Smooth muscle cell (in vitro differentiated cells): ENCODE results near the gene PCOLCE2. TPM values are rescaled to one million over a fixed set of nuclear protein-coding genes. Genes with fewer than 3 reads are reported as not detected.
A peak's percentile ranks its signal among the peaks of the same experiment; 100 is the strongest.

ENCODE experiments used
- DNase-seq: peaks from one replicate; lab custom pipeline; 2025; ENCODE audit not compliant: unreplicated experiment; lab: John Stamatoyannopoulos, UW
- H2AFZ ChIP-seq: fragments of 200-600 bp; sonication (generic); 2 replicates; pipeline ENCODE4 v1.6.0; 2016; ENCODE audit warnings: antibody characterized with exemption, low read depth, mild to moderate bottlenecking
- H3F3A ChIP-seq: fragments of 200-600 bp; sonication (generic); 2 replicates; pipeline ENCODE4 v1.6.0; 2017; ENCODE audit warnings: antibody characterized with exemption, low read depth
- H3K27ac ChIP-seq: fragments of 200-600 bp; sonication (generic); 2 replicates; pipeline ENCODE4 v1.5.1; 2016; ENCODE audit warnings: low read depth, mild to moderate bottlenecking
- H3K27me3 ChIP-seq: fragments of 200-600 bp; sonication (generic); 2 replicates; pipeline ENCODE4 v1.6.1; 2016; ENCODE audit warnings: low read depth, mild to moderate bottlenecking
- H3K36me3 ChIP-seq: fragments of 200-600 bp; sonication (generic); 2 replicates; pipeline ENCODE4 v1.5.1; 2016; ENCODE audit warnings: low read depth
- H3K4me1 ChIP-seq: fragments of 200-600 bp; sonication (generic); 2 replicates; pipeline ENCODE4 v1.5.1; 2016; ENCODE audit warnings: low read depth
- H3K4me2 ChIP-seq: fragments of 200-600 bp; sonication (generic); 2 replicates; pipeline ENCODE4 v1.6.0; 2016; ENCODE audit warnings: mild to moderate bottlenecking
- H3K4me3 ChIP-seq: fragments of 200-600 bp; sonication (generic); 2 replicates; pipeline ENCODE4 v1.5.1; 2016; ENCODE audit warnings: mild to moderate bottlenecking
- H3K79me2 ChIP-seq: fragments of 200-600 bp; sonication (generic); 2 replicates; pipeline ENCODE4 v1.6.0; 2016; ENCODE audit warnings: low read depth, mild to moderate bottlenecking
- H3K9ac ChIP-seq: fragments of 200-600 bp; sonication (generic); 2 replicates; pipeline ENCODE4 v1.6.0; 2016; ENCODE audit warnings: low read depth
- H3K9me3 ChIP-seq: fragments of 200-600 bp; sonication (generic); replicated peaks from 2 replicates; pipeline ENCODE4 v1.5.1; 2016; ENCODE audit warnings: low read depth
- H4K20me1 ChIP-seq: fragments of 200-600 bp; sonication (generic); 2 replicates; pipeline ENCODE4 v1.6.0; 2016; ENCODE audit warnings: low read depth
- CTCF ChIP-seq: fragments of 200-600 bp; sonication (generic); IDR thresholded peaks from 2 replicates; pipeline ENCODE4 v1.5.1; 2017; ENCODE audit warnings: borderline replicate concordance, mild to moderate bottlenecking, antibody characterized with exemption; ENCODE audit not compliant: insufficient read depth, poor library complexity, severe bottlenecking
- WGBS: methylation state at CpG from one replicate; pipeline ENCODE4 v1.1.7; 2016; ENCODE audit warnings: low lambda C conversion rate; 5-methylcytosine and 5-hydroxymethylcytosine counted together
- polyA plus RNA-seq: library from polyadenylated mRNA; unstranded; fragments of >200 nt; fragmentation: Nextera tagmentation; extraction: Ambion mirVana; gene quantifications from 2 replicates; pipeline ENCODE4 v1.2.1, GENCODE V29; 2016
- total RNA-seq: library from RNA; depleted of rRNA; stranded (reverse); fragments of >200 nt; gene quantifications from 2 replicates; pipeline ENCODE4 v1.2.3, GENCODE V29; 2014

Gene PCOLCE2
- total and polyA plus RNA-seq, 2 experiments from 2014 or later: 32.5 to 80.9 TPM

- Histone ChIP-seq H2AFZ (peak overlapping the region; percentile 84), H3K36me3 (no peaks in the 10 kb centered on the region), H3K4me1 (peaks cover 22% of the 10 kb centered on the region), H3K9me3 (no peaks in the 10 kb centered on the region), H3K4me3 (no peak overlapping the region), H4K20me1 (no peaks in the 10 kb centered on the region), H3K79me2 (no peaks in the 10 kb centered on the region), H3K27me3 (no peaks in the 10 kb centered on the region), H3K9ac (no peak overlapping the region), H3K4me2 (peak overlapping the region; percentile 80), H3K27ac (peak overlapping the region; percentile 54), H3F3A (peaks cover 12% of the 10 kb centered on the region)
- no peak for TF ChIP-seq CTCF
- WGBS: 64% methylated on average over 8 of the region's 8 CpGs
- no peak for DNase-seq
These were observed 24.7 kb downstream of the PCOLCE2 start for GRCh38 chr3:142863930-142864920.

- Histone ChIP-seq H3K27me3 (no peaks in the 10 kb centered on the region), H3K9ac (no peak overlapping the region), H3K9me3 (no peaks in the 10 kb centered on the region), H3K36me3 (no peaks in the 10 kb centered on the region), H2AFZ (peak overlapping the region; percentile 84), H3F3A (peaks cover 12% of the 10 kb centered on the region), H3K4me2 (peak overlapping the region; percentile 80), H3K4me3 (no peak overlapping the region), H3K79me2 (no peaks in the 10 kb centered on the region), H3K27ac (peak overlapping the region; percentile 54), H3K4me1 (peaks cover 22% of the 10 kb centered on the region), H4K20me1 (no peaks in the 10 kb centered on the region)
- no peak for DNase-seq
- TF ChIP-seq CTCF: no peak
- WGBS: 20% methylated on average over 7 of the region's 7 CpGs
These were observed 25.7 kb downstream of the PCOLCE2 start for GRCh38 chr3:142863010-142863817.

DNA sequence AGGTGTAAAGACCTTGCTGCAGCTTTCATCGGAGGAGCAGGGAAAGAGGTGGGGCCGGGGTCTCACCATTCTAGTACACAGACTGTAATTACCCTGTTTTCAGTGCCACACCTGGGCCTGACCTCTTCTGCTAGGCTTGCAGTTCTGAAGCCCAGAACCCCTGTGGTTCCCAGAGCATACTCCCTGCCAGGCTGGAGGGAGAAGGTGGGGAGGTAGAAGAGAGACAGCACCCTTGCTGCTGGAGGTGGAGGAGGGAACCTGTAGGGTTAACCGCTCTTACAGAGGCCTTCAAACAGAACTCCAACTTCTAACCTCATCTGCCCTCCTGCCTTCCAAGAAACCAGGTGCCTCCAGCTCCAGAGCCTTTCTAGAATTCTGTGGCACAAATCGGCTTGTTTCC, 27.0 kb downstream of the PCOLCE2 start:
- Histone ChIP-seq H3K9me3 (no peaks in the 10 kb centered on the region), H2AFZ (no peak overlapping the region), H3K4me1 (peaks cover 22% of the 10 kb centered on the region), H3K27me3 (no peaks in the 10 kb centered on the region), H4K20me1 (no peaks in the 10 kb centered on the region), H3K9ac (no peak overlapping the region), H3K4me3 (no peak overlapping the region), H3K36me3 (no peaks in the 10 kb centered on the region), H3K4me2 (no peak overlapping the region), H3K79me2 (no peaks in the 10 kb centered on the region), H3F3A (peaks cover 12% of the 10 kb centered on the region), H3K27ac (no peak overlapping the region)
- 86% methylated on average over 4 of the region's 4 CpGs for WGBS
- TF ChIP-seq CTCF: no peak
- DNase-seq: no peak
